HepG2 (cell line): Measurements from ENCODE around the gene SH3GL1. TPM values are rescaled to one million over a fixed set of nuclear protein-coding genes. Genes with fewer than 3 reads are reported as not detected.

Experiments used
- EED ChIP-seq: sonication (generic); formaldehyde crosslinking; IDR thresholded peaks from 2 replicates; pipeline ENCODE4 v1.5.0; 2020; ENCODE audit warnings: mild to moderate bottlenecking, missing genetic modification reagents
- KDM6A ChIP-seq: IDR thresholded peaks from 2 replicates; pipeline ENCODE4 v1.6.1; 2016; ENCODE audit warnings: low read depth
- MIXL1 ChIP-seq: IDR thresholded peaks from 2 replicates; pipeline ENCODE4 v1.6.1; 2016
- MLLT10 ChIP-seq: sonication (generic); formaldehyde crosslinking; IDR thresholded peaks from 2 replicates; pipeline ENCODE4 v1.4.0; 2020; ENCODE audit warnings: missing genetic modification reagents
- NAIF1 ChIP-seq: sonication (generic); formaldehyde crosslinking; IDR thresholded peaks from 2 replicates; pipeline ENCODE4 v1.5.0; 2020; ENCODE audit warnings: mild to moderate bottlenecking, missing genetic modification reagents, borderline replicate concordance
- SAP130 ChIP-seq: IDR thresholded peaks from 2 replicates; pipeline ENCODE4 v1.6.1; 2016; ENCODE audit warnings: low read depth
- SIX4 ChIP-seq: sonication (generic); formaldehyde crosslinking; IDR thresholded peaks from 2 replicates; pipeline ENCODE4 v1.4.0; 2020; ENCODE audit warnings: missing genetic modification reagents
- SP2 ChIP-seq: sonication (generic); formaldehyde crosslinking; IDR thresholded peaks from 2 replicates; pipeline ENCODE4 v1.5.1; 2020; ENCODE audit warnings: mild to moderate bottlenecking, missing genetic modification reagents
- ZNF205 ChIP-seq: IDR thresholded peaks from 2 replicates; pipeline ENCODE4 v1.6.1; 2018; ENCODE audit warnings: missing biosample characterization, missing genetic modification reagents
- polyA plus RNA-seq, 8 experiments: library from polyadenylated mRNA; depleted of rRNA in 3 of 8; stranded (reverse) in 7 of 8; unstranded in 1 of 8; fragments of >200 nt; fragmentation: Illumina TruSeq in 4 of 8; extraction: Trizol in 4 of 8; gene quantifications; 2 replicates each; pipeline versions ENCODE4 v1.2.1 to v1.2.3, GENCODE V29; 2011 to 2016; ENCODE audit warnings: low read depth in 4 of 8, missing spikeins in 1 of 8, mixed read lengths in 1 of 8; ENCODE audit not compliant: insufficient read depth in 1 of 8
- total RNA-seq, 5 experiments: library from RNA; depleted of rRNA; stranded (reverse); fragments of >200 nt; fragmentation: Illumina TruSeq; extraction: Trizol; gene quantifications; 2 replicates each; pipeline ENCODE4 v1.2.3, GENCODE V29; 2016; ENCODE audit warnings: low read depth in 1 of 5
- TF ChIP-seq, protein P1 (sequence below): sonication (generic); formaldehyde crosslinking; IDR thresholded peaks from 2 replicates; pipeline ENCODE4 v1.4.0; 2020; ENCODE audit warnings: mild to moderate bottlenecking, missing genetic modification reagents
- TF ChIP-seq, protein P2 (sequence below): IDR thresholded peaks from 2 replicates; pipeline ENCODE4 v1.6.1; 2016; ENCODE audit warnings: mild to moderate bottlenecking, missing biosample characterization, missing genetic modification reagents
- TF ChIP-seq, protein P3 (sequence below): sonication (generic); formaldehyde crosslinking; IDR thresholded peaks from 2 replicates; pipeline ENCODE4 v1.4.0; 2020; ENCODE audit warnings: missing genetic modification reagents, borderline replicate concordance
- TF ChIP-seq, protein P4 (sequence below): sonication (generic); formaldehyde crosslinking; IDR thresholded peaks from 2 replicates; pipeline ENCODE4 v1.4.0; 2020; ENCODE audit warnings: missing genetic modification reagents, borderline replicate concordance
- TF ChIP-seq, protein P5 (sequence below): IDR thresholded peaks from 2 replicates; pipeline ENCODE4 v1.6.1; 2016; ENCODE audit warnings: low read depth, missing genetic modification reagents, missing compliant biosample characterization
- TF ChIP-seq, protein P6 (sequence below): sonication (generic); formaldehyde crosslinking; IDR thresholded peaks from 2 replicates; pipeline ENCODE4 v1.8.0; 2022; ENCODE audit warnings: missing genetic modification reagents, mild to moderate bottlenecking, borderline replicate concordance

SH3GL1 gene
- total and polyA plus RNA-seq, 2 of the 13 experiments (the other 11 are each of a cell fraction or from before 2014, with no cell fraction given): 33.0 to 45.1 TPM

DNA sequence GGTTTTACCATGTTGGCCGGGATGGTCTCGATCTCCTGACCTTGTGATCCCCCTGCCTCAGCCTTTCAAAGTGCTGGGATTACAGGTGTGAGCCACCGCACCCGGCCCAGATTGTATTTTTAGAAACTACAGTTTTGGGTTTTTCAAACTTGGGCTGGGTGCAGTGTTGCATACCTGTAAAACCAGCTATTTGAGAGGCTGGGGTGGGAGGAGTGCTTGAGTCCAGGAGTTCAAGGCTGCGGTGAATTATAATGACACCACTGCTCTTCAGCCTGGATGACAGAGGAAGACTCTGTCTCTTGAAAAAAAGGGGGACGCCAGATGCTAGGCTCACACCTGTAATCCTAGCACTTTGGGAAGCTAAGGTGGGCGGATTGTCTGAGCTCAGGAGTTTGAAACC lies 6.3 kb upstream of the SH3GL1 start (continued):
- TF ChIP-seq, protein P1, sequence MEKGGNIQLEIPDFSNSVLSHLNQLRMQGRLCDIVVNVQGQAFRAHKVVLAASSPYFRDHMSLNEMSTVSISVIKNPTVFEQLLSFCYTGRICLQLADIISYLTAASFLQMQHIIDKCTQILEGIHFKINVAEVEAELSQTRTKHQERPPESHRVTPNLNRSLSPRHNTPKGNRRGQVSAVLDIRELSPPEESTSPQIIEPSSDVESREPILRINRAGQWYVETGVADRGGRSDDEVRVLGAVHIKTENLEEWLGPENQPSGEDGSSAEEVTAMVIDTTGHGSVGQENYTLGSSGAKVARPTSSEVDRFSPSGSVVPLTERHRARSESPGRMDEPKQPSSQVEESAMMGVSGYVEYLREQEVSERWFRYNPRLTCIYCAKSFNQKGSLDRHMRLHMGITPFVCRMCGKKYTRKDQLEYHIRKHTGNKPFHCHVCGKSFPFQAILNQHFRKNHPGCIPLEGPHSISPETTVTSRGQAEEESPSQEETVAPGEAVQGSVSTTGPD: no peak
- TF ChIP-seq KDM6A (CRISPR knock-in tag) (no peak), EED (CRISPR knock-in tag) (no peak), ZNF205 (no peak), SAP130 (peak; percentile 37; the same call in 1 of the 2 replicates), SP2 (CRISPR knock-in tag) (no peak), SIX4 (no peak), MIXL1 (CRISPR knock-in tag) (0 out of 2 replicates have a peak, but pooled peaks have one; percentile 55), MLLT10 (CRISPR knock-in tag) (no peak), NAIF1 (CRISPR knock-in tag) (no peak)
- TF ChIP-seq, protein P2, sequence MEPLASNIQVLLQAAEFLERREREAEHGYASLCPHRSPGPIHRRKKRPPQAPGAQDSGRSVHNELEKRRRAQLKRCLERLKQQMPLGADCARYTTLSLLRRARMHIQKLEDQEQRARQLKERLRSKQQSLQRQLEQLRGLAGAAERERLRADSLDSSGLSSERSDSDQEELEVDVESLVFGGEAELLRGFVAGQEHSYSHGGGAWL (CRISPR knock-in tag): no peak
- TF ChIP-seq, protein P3, sequence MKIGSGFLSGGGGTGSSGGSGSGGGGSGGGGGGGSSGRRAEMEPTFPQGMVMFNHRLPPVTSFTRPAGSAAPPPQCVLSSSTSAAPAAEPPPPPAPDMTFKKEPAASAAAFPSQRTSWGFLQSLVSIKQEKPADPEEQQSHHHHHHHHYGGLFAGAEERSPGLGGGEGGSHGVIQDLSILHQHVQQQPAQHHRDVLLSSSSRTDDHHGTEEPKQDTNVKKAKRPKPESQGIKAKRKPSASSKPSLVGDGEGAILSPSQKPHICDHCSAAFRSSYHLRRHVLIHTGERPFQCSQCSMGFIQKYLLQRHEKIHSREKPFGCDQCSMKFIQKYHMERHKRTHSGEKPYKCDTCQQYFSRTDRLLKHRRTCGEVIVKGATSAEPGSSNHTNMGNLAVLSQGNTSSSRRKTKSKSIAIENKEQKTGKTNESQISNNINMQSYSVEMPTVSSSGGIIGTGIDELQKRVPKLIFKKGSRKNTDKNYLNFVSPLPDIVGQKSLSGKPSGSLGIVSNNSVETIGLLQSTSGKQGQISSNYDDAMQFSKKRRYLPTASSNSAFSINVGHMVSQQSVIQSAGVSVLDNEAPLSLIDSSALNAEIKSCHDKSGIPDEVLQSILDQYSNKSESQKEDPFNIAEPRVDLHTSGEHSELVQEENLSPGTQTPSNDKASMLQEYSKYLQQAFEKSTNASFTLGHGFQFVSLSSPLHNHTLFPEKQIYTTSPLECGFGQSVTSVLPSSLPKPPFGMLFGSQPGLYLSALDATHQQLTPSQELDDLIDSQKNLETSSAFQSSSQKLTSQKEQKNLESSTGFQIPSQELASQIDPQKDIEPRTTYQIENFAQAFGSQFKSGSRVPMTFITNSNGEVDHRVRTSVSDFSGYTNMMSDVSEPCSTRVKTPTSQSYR (CRISPR knock-in tag): no peak
- TF ChIP-seq, protein P4, sequence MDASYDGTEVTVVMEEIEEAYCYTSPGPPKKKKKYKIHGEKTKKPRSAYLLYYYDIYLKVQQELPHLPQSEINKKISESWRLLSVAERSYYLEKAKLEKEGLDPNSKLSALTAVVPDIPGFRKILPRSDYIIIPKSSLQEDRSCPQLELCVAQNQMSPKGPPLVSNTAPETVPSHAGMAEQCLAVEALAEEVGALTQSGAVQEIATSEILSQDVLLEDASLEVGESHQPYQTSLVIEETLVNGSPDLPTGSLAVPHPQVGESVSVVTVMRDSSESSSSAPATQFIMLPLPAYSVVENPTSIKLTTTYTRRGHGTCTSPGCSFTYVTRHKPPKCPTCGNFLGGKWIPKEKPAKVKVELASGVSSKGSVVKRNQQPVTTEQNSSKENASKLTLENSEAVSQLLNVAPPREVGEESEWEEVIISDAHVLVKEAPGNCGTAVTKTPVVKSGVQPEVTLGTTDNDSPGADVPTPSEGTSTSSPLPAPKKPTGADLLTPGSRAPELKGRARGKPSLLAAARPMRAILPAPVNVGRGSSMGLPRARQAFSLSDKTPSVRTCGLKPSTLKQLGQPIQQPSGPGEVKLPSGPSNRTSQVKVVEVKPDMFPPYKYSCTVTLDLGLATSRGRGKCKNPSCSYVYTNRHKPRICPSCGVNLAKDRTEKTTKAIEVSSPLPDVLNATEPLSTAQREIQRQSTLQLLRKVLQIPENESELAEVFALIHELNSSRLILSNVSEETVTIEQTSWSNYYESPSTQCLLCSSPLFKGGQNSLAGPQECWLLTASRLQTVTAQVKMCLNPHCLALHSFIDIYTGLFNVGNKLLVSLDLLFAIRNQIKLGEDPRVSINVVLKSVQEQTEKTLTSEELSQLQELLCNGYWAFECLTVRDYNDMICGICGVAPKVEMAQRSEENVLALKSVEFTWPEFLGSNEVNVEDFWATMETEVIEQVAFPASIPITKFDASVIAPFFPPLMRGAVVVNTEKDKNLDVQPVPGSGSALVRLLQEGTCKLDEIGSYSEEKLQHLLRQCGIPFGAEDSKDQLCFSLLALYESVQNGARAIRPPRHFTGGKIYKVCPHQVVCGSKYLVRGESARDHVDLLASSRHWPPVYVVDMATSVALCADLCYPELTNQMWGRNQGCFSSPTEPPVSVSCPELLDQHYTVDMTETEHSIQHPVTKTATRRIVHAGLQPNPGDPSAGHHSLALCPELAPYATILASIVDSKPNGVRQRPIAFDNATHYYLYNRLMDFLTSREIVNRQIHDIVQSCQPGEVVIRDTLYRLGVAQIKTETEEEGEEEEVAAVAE (CRISPR knock-in tag): no peak
- TF ChIP-seq, protein P5, sequence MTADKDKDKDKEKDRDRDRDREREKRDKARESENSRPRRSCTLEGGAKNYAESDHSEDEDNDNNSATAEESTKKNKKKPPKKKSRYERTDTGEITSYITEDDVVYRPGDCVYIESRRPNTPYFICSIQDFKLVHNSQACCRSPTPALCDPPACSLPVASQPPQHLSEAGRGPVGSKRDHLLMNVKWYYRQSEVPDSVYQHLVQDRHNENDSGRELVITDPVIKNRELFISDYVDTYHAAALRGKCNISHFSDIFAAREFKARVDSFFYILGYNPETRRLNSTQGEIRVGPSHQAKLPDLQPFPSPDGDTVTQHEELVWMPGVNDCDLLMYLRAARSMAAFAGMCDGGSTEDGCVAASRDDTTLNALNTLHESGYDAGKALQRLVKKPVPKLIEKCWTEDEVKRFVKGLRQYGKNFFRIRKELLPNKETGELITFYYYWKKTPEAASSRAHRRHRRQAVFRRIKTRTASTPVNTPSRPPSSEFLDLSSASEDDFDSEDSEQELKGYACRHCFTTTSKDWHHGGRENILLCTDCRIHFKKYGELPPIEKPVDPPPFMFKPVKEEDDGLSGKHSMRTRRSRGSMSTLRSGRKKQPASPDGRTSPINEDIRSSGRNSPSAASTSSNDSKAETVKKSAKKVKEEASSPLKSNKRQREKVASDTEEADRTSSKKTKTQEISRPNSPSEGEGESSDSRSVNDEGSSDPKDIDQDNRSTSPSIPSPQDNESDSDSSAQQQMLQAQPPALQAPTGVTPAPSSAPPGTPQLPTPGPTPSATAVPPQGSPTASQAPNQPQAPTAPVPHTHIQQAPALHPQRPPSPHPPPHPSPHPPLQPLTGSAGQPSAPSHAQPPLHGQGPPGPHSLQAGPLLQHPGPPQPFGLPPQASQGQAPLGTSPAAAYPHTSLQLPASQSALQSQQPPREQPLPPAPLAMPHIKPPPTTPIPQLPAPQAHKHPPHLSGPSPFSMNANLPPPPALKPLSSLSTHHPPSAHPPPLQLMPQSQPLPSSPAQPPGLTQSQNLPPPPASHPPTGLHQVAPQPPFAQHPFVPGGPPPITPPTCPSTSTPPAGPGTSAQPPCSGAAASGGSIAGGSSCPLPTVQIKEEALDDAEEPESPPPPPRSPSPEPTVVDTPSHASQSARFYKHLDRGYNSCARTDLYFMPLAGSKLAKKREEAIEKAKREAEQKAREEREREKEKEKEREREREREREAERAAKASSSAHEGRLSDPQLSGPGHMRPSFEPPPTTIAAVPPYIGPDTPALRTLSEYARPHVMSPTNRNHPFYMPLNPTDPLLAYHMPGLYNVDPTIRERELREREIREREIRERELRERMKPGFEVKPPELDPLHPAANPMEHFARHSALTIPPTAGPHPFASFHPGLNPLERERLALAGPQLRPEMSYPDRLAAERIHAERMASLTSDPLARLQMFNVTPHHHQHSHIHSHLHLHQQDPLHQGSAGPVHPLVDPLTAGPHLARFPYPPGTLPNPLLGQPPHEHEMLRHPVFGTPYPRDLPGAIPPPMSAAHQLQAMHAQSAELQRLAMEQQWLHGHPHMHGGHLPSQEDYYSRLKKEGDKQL (CRISPR knock-in tag): no peak
- TF ChIP-seq, protein P6, sequence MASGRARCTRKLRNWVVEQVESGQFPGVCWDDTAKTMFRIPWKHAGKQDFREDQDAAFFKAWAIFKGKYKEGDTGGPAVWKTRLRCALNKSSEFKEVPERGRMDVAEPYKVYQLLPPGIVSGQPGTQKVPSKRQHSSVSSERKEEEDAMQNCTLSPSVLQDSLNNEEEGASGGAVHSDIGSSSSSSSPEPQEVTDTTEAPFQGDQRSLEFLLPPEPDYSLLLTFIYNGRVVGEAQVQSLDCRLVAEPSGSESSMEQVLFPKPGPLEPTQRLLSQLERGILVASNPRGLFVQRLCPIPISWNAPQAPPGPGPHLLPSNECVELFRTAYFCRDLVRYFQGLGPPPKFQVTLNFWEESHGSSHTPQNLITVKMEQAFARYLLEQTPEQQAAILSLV (CRISPR knock-in tag): no peak
